Tibial nerve (tissue), 4 donors: Measurements from ENCODE around the gene ZBTB20. TPM values are rescaled to one million over a fixed set of nuclear protein-coding genes. Genes with fewer than 3 reads are reported as not detected.
"Not testable (repeated sequence)": the region's sequence is repeated elsewhere in the genome, so short reads cannot be mapped to it uniquely, and the experiment has no call there.

Source experiments
- DNase-seq, 2 donors: peaks; one replicate each; pipeline ENCODE4 v3.0.0-alpha.2; 2019; ENCODE audit warnings: low spot score in 2 of 2
- H3K27ac ChIP-seq, 4 donors: fragments of 200-600 bp; sonication (generic) in 3 of 4; one replicate each; pipeline ENCODE4 v1.5.1; 2017 to 2019; ENCODE audit warnings: mild to moderate bottlenecking in 1 of 4
- H3K27me3 ChIP-seq, 2 donors: fragments of 200-600 bp; sonication (generic) in 1 of 2; one replicate each; pipeline versions ENCODE4 v1.5.1 to v1.6.0; 2017 to 2019
- H3K36me3 ChIP-seq, 3 donors: fragments of 200-600 bp; sonication (generic); one replicate each; pipeline ENCODE4 v1.5.1; 2018 to 2019
- H3K4me1 ChIP-seq, 4 donors: fragments of 200-600 bp; sonication (generic) in 3 of 4; one replicate each; pipeline ENCODE4 v1.5.1; 2017 to 2019
- H3K4me3 ChIP-seq, 4 donors: fragments of 200-600 bp; sonication (generic) in 3 of 4; one replicate each; pipeline ENCODE4 v1.5.1; 2017 to 2019; ENCODE audit warnings: mild to moderate bottlenecking in 1 of 4, moderate library complexity in 1 of 4
- H3K9me3 ChIP-seq, 4 donors: fragments of 200-600 bp; sonication (generic) in 3 of 4; one replicate each; pipeline ENCODE4 v1.5.1; 2017 to 2019
- CTCF ChIP-seq, 5 experiments: fragments of 200-600 bp in 3 of 5; fragments of 450-650 bp in 2 of 5; sonication (generic) in 3 of 5; IDR thresholded peaks; one replicate each; pipeline ENCODE4 v1.5.1; 2016 to 2019; ENCODE audit warnings: antibody characterized with exemption in 5 of 5, mild to moderate bottlenecking in 3 of 5, moderate library complexity in 2 of 5
- EP300 ChIP-seq, 2 donors: sonication (generic); formaldehyde crosslinking; IDR thresholded peaks; one replicate each; pipeline ENCODE4 v1.6.1; 2017; ENCODE audit warnings: antibody characterized with exemption in 2 of 2, mild to moderate bottlenecking in 1 of 2
- POLR2A ChIP-seq, 2 donors: fragments of 450-650 bp; IDR thresholded peaks; one replicate each; pipeline ENCODE4 v1.6.1; 2017; ENCODE audit warnings: antibody characterized with exemption in 2 of 2, mild to moderate bottlenecking in 2 of 2, moderate library complexity in 2 of 2
- WGBS, 2 donors: methylation state at CpG; one replicate each; pipeline ENCODE4 v1.1.5; 2018; 5-methylcytosine and 5-hydroxymethylcytosine counted together
- total RNA-seq, 4 donors: library from RNA; depleted of rRNA; stranded (reverse); fragments of >200 nt; gene quantifications; one replicate each; pipeline ENCODE4 v1.1.0, GENCODE V29; 2016

The ZBTB20 gene
- total RNA-seq, 4 donors from 2014 or later = 63.3 to 127 (median 102) TPM

GRCh38 chr3:114816052-114816451 lies 331.0 kb downstream of the ZBTB20 start:
- Histone ChIP-seq H3K27ac (no peak overlapping the region), H3K4me1 (no peaks in the 10 kb centered on the region), H3K4me3 (no peak overlapping the region), H3K9me3 (no peaks in the 10 kb centered on the region), H3K27me3 (no peaks in the 10 kb centered on the region), H3K36me3 (peaks cover 0 to 13% (median 0%) of the 10 kb centered on the region in 3 donors)
- 40 to 43% methylated on average over 2 of the region's 2 CpGs for WGBS, 2 donors
- TF ChIP-seq POLR2A (IDR thresholded peaks at IDR 0.05) = no peak
- TF ChIP-seq CTCF (IDR thresholded peaks at IDR 0.05) = no peak
- no peak for TF ChIP-seq EP300 (IDR thresholded peaks at IDR 0.05)
- DNase-seq = no peak

- H3K27ac ChIP-seq, H3K4me3 ChIP-seq, H3K4me1 ChIP-seq, DNase-seq, H3K9me3 ChIP-seq, H3K27me3 ChIP-seq: not testable (repeated sequence)
- WGBS, 2 donors = 91 to 99% methylated on average over 19 to 28 of the region's 49 CpGs
- H3K36me3 ChIP-seq = peaks cover 0 to 13% (median 0%) of the 10 kb centered on the region in 3 donors
Observed at GRCh38 chr3:114812541-114813238, 334.4 kb downstream of the ZBTB20 start.

- peaks cover 0 to 5% (median 2%) of the 10 kb centered on the region in 4 donors for H3K9me3 ChIP-seq
- no peak for TF ChIP-seq EP300 (IDR thresholded peaks at IDR 0.05)
- TF ChIP-seq POLR2A (IDR thresholded peaks at IDR 0.05) = no peak
- no peak overlapping the region for H3K27ac ChIP-seq
- WGBS, 2 donors = 70 to 85% methylated on average over 5 of the region's 5 CpGs
- H3K36me3 ChIP-seq = peaks cover 0 to 13% (median 0%) of the 10 kb centered on the region in 3 donors
- no peak overlapping the region for H3K4me3 ChIP-seq
- DNase-seq = no peak
- H3K4me1 ChIP-seq = no peaks in the 10 kb centered on the region
- H3K27me3 ChIP-seq = no peaks in the 10 kb centered on the region
Observed at GRCh38 chr3:114809668-114810413, 337.2 kb downstream of the ZBTB20 start.

DNA sequence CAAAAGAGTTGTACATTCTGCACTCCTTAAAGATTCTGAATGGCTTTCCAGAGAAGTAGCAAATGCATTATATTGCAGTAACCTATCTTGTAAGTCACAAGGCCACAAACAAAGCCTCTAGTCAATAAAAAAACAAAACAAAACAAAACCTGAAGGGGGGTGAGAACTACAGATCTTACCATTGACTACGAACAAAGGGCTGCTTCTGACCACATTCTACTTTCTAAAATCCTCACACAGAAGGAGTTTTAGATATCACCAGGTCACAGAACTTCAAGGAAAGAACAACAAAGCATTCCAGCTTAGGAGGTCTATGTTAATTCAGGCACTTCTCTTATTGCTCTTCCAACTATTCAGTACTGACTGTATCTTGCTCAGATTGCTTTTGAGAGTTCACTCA lies 343.0 kb downstream of the ZBTB20 start:
- Histone ChIP-seq H3K27me3 (no peaks in the 10 kb centered on the region), H3K27ac (peak overlapping the region in 1 of 4 donors; percentile 22), H3K4me1 (peaks cover 0 to 38% (median 0%) of the 10 kb centered on the region in 4 donors), H3K4me3 (no peak overlapping the region), H3K36me3 (no peaks in the 10 kb centered on the region), H3K9me3 (peaks cover 0 to 5% (median under 1%) of the 10 kb centered on the region in 4 donors)
- 45 to 52% methylated on average over 1 of the region's 1 CpG for WGBS, 2 donors
- no peak for DNase-seq
- TF ChIP-seq EP300 (IDR thresholded peaks at IDR 0.05) (no peak), CTCF (IDR thresholded peaks at IDR 0.05) (no peak), POLR2A (IDR thresholded peaks at IDR 0.05) (no peak)

DNA sequence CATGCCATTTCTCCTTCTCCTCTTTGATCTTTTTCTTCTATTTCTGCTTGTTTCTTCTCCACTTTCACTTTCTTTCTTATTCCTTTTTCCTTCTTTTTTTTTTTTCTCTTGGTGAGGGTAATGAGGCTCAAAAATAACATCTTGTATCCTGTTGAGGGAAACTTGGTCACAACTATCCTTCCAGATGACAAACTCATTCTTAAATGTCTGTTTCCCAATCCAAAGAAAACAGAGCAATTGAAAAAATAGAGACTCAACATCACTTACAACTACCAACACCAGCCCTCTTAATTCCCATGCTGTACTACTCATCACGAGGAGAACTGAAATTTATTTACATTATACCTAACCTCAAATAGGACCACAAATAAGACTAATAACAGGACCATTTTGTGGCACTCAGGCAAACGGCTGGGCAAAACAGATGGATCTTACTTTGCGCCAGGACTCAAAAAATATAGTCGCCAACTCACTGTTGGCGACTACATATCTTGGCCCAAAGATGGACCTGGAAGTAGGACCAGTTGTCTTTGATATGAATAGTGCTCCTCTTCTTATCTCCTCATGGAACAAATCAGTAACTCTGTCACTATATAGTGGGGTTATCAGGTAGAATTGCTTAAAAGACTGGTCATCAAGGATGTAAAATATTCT lies 343.9 kb downstream of the ZBTB20 start:
- TF ChIP-seq EP300 (IDR thresholded peaks at IDR 0.05) (no peak), POLR2A (IDR thresholded peaks at IDR 0.05) (no peak), CTCF (IDR thresholded peaks at IDR 0.05) (no peak)
- no peak overlapping the region for H3K27ac ChIP-seq
- H3K4me1 ChIP-seq = peaks cover 0 to 38% (median 0%) of the 10 kb centered on the region in 4 donors
- 87% methylated on average over 5 of the region's 5 CpGs for WGBS, 2 donors
- no peak for DNase-seq
- no peak overlapping the region for H3K4me3 ChIP-seq
- H3K9me3 ChIP-seq = peaks cover 0 to 5% (median 0%) of the 10 kb centered on the region in 4 donors
- no peaks in the 10 kb centered on the region for H3K36me3 ChIP-seq
- H3K27me3 ChIP-seq = no peaks in the 10 kb centered on the region
